Stimulated activated naive CD8-positive, alpha-beta T cell treated with anti-CD3 and anti-CD28 coated beads, Interleukin-15, Interleukin-2, amounts not matched to agents 100 ng/mL and 50 ng/mL, for 24 hours (primary cell): ENCODE results near the gene SLC25A14.
"Not testable (repeated sequence)": the region's sequence is repeated elsewhere in the genome, so short reads cannot be mapped to it uniquely, and the experiment has no call there.

ENCODE experiments used
- H3K27ac Mint-ChIP-seq: one replicate; pipeline ENCODE4 v1.8.0; 2021; ENCODE audit warnings: mild to moderate bottlenecking, mixed read lengths
- H3K27me3 Mint-ChIP-seq: one replicate; pipeline ENCODE4 v1.8.0; 2021; ENCODE audit warnings: mixed read lengths
- H3K36me3 Mint-ChIP-seq: one replicate; pipeline ENCODE4 v1.8.0; 2021; ENCODE audit warnings: low read depth, mixed read lengths
- H3K4me1 Mint-ChIP-seq: one replicate; pipeline ENCODE4 v1.8.0; 2021; ENCODE audit warnings: low read depth, mixed read lengths
- H3K4me3 Mint-ChIP-seq: one replicate; pipeline ENCODE4 v1.8.0; 2021; ENCODE audit warnings: mild to moderate bottlenecking, mixed read lengths
- H3K9me3 Mint-ChIP-seq: one replicate; pipeline ENCODE4 v1.8.0; 2021; ENCODE audit warnings: mixed read lengths

Gene SLC25A14, protein sequence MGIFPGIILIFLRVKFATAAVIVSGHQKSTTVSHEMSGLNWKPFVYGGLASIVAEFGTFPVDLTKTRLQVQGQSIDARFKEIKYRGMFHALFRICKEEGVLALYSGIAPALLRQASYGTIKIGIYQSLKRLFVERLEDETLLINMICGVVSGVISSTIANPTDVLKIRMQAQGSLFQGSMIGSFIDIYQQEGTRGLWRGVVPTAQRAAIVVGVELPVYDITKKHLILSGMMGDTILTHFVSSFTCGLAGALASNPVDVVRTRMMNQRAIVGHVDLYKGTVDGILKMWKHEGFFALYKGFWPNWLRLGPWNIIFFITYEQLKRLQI

DNA sequence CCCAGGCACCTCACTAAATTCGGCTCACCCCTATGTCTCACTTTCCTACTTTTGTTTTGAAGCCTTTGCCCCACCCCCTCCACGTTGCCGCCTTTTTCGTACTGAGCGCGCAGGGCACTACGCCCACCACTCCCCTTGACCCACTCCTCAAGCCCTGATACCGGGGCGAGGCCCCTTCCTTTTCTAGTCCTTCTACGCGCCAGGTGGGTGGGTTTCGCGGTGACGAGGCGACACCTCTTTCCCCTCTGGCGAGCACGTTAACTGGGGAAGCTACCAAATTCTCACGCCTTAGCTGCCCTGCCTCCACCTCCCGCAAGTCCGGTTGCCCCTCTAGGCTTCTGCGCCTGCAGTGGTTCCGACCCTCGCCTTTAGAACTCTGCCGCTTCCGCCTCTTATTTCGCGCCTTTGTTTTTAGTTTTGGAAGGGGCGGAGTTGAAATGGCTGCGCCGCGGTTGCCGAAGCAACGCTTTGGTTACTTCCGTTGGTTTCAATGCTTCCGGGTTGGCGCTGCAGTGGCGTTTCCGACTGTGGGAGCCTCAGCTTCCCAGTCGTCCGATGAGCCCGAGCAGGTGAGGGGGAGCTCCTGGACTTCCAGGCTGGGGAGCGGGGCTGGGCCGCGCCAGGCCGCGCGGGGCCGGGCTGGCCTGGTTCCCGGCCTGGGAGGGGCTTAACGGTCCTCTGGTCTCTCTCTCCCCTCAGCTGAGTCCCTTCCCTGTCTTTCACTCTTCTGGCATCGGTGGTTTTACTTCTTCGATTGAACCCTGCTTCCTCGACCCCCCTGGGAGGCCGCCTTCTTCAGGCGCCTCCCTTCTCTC is at the start of gene SLC25A14:
Gene SLC25A14, plus strand, starts transcription at position 512 of the 815 bp plus-strand sequence. CDS start 360 bp downstream, outside the sequence.
- Mint-ChIP-seq H3K36me3 (no peaks in the 10 kb centered on the region), H3K4me1 (peaks cover 16% of the 10 kb centered on the region), H3K9me3 (no peaks in the 10 kb centered on the region), H3K27ac (peak within 1 kb of the TSS; percentile 94), H3K27me3 (no peaks in the 10 kb centered on the region), H3K4me3 (peak within 1 kb of the TSS; percentile 90)

DNA sequence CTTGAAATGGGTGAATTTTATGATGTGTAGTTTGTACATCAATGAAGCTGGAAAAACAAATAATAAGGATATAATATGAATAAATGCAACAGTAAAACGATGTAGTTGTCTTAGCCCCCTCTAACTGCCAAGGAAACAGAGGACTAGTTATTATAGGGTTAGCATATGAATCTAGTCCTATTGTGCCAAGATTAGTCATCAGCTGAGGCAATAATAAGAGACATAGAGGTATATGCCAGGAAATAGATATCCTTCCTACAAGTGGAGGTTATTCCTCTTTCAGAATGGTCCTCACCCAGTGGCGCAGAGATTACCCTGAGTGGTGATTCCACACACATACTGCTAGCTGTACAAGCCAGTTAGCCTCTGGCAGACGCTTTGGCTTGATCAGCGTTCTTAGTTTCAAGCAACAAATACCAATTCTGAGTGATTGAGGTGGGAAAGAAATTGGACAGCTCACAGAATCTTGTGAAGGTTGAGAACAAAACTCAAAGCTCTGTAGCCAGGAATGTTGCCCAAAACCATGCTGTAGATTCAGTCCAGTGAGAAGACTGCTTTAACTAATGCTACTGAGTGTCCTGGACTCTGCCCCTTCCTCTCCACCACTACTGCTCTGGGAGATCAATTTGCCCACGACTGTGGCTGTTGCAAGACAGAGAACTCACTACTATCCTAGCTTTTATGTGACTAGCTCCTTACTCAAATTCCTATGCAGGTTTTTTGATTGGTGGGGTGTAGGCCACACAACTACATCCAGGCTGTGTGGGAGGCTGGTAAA is 44.0 kb upstream of the SLC25A14 start:
- no peak overlapping the region for H3K4me3 Mint-ChIP-seq
- no peaks in the 10 kb centered on the region for H3K27me3 Mint-ChIP-seq
- no peaks in the 10 kb centered on the region for H3K4me1 Mint-ChIP-seq
- H3K9me3 Mint-ChIP-seq, result no peaks in the 10 kb centered on the region
- H3K27ac Mint-ChIP-seq, result no peak overlapping the region
- no peaks in the 10 kb centered on the region for H3K36me3 Mint-ChIP-seq

- H3K9me3 Mint-ChIP-seq, result no peaks in the 10 kb centered on the region
- H3K4me1 Mint-ChIP-seq, result no peaks in the 10 kb centered on the region
- H3K27ac Mint-ChIP-seq, result no peak overlapping the region
- H3K4me3 Mint-ChIP-seq, result no peak overlapping the region
- H3K27me3 Mint-ChIP-seq, result no peaks in the 10 kb centered on the region
- no peaks in the 10 kb centered on the region for H3K36me3 Mint-ChIP-seq
These were observed 43.4 kb upstream of the SLC25A14 start for GRCh38 chrX:130296297-130296678.

DNA sequence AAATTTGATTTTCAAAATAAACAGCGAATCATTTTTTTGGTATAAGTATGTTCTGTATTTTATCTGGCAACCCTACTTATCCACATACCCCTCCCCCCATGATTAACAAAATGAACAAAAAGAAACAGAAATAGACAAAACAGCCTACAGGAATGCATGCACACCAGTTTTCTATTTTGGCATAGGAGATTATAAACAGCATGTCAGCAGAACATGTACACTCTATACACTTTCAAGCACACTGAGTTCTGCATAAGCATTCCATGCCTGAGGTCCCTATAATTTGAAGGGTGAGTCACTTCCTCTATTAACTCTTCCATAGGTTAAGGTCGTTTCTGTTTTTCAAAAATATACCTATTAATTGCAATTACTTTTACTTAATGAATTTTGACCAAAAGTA is 43.0 kb upstream of the SLC25A14 start:
- H3K9me3 Mint-ChIP-seq, result no peaks in the 10 kb centered on the region
- no peak overlapping the region for H3K27ac Mint-ChIP-seq
- no peaks in the 10 kb centered on the region for H3K4me1 Mint-ChIP-seq
- H3K36me3 Mint-ChIP-seq, result no peaks in the 10 kb centered on the region
- H3K27me3 Mint-ChIP-seq, result no peaks in the 10 kb centered on the region
- no peak overlapping the region for H3K4me3 Mint-ChIP-seq

DNA sequence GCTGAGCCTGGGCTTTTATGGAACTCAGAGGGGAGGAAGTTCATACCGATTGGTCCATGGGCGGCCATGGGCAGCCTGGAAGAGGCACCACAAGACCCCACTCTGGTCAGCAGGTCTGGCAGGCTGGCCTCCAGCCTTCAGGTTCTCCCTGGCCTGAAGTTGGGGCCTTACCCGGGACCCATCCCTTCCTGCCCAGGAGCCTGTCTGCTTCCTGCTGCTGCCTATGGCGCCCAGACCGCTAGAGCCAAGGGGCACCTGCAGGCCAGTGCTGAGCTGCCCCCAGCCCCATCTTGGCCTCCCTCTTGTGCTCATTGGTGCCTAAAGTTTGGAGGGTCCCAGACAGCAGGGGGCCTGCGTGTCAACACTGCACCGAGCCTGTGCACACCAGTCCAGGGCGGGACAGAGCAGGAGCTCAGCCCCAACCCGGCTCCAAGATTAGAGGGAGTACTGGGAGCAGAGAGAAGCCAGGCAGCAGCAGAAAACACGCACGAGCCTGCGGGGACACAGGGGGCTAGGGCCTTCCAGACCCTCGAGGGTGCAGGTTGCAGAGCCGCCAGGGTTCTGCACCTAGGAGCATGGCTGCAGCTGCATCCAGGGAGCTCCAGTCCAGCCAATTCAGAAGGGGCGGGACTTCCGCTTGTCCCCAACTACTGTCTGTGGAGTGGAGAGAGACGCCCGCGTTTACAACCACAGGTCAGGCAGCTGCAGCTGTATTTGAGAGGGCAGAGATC is 40.3 kb upstream of the SLC25A14 start:
- no peak overlapping the region for H3K27ac Mint-ChIP-seq
- no peaks in the 10 kb centered on the region for H3K9me3 Mint-ChIP-seq
- H3K36me3 Mint-ChIP-seq, result no peaks in the 10 kb centered on the region
- no peak overlapping the region for H3K4me3 Mint-ChIP-seq
- no peaks in the 10 kb centered on the region for H3K4me1 Mint-ChIP-seq
- H3K27me3 Mint-ChIP-seq, result no peaks in the 10 kb centered on the region

DNA sequence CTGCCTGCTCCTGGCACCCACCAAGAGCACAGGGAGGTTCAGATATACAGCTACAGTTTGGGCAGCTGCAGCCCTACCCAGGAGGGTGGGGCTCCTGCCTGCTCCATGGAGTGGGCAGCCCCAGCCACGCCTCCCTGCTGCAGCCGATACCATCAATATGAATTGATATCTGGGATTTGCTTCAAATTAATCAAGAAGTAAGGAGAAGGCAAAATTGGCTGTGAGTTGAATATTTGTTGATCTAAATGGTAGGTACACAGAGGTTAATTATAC is 39.8 kb upstream of the SLC25A14 start:
- no peaks in the 10 kb centered on the region for H3K36me3 Mint-ChIP-seq
- no peaks in the 10 kb centered on the region for H3K4me1 Mint-ChIP-seq
- no peak overlapping the region for H3K27ac Mint-ChIP-seq
- no peak overlapping the region for H3K4me3 Mint-ChIP-seq
- H3K9me3 Mint-ChIP-seq, result no peaks in the 10 kb centered on the region
- no peaks in the 10 kb centered on the region for H3K27me3 Mint-ChIP-seq

GRCh38 chrX:130301405-130301804 is 38.3 kb upstream of the SLC25A14 start:
- no peaks in the 10 kb centered on the region for H3K27me3 Mint-ChIP-seq
- no peaks in the 10 kb centered on the region for H3K36me3 Mint-ChIP-seq
- no peak overlapping the region for H3K27ac Mint-ChIP-seq
- no peaks in the 10 kb centered on the region for H3K9me3 Mint-ChIP-seq
- H3K4me1 Mint-ChIP-seq, result no peaks in the 10 kb centered on the region
- no peak overlapping the region for H3K4me3 Mint-ChIP-seq

DNA sequence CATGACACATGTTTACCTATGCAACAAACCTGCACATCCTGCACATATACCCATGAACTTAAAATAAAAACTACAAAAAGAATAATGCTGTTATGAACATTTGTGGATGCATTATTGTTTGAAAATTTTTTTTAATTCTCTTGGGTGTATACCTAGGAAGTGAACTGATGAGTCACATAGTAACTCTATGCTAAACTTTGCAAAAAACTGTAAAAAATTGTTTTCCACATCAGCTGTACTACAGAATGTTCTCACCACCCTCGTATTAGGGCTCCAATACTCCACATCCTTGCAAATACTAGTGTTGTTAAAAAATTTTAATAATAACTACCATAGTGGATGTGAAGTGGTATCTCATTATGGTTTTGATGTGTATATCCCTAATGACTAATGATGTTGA is 37.7 kb upstream of the SLC25A14 start:
- no peak overlapping the region for H3K27ac Mint-ChIP-seq
- no peaks in the 10 kb centered on the region for H3K27me3 Mint-ChIP-seq
- no peaks in the 10 kb centered on the region for H3K36me3 Mint-ChIP-seq
- H3K9me3 Mint-ChIP-seq, result no peaks in the 10 kb centered on the region
- no peaks in the 10 kb centered on the region for H3K4me1 Mint-ChIP-seq
- no peak overlapping the region for H3K4me3 Mint-ChIP-seq

DNA sequence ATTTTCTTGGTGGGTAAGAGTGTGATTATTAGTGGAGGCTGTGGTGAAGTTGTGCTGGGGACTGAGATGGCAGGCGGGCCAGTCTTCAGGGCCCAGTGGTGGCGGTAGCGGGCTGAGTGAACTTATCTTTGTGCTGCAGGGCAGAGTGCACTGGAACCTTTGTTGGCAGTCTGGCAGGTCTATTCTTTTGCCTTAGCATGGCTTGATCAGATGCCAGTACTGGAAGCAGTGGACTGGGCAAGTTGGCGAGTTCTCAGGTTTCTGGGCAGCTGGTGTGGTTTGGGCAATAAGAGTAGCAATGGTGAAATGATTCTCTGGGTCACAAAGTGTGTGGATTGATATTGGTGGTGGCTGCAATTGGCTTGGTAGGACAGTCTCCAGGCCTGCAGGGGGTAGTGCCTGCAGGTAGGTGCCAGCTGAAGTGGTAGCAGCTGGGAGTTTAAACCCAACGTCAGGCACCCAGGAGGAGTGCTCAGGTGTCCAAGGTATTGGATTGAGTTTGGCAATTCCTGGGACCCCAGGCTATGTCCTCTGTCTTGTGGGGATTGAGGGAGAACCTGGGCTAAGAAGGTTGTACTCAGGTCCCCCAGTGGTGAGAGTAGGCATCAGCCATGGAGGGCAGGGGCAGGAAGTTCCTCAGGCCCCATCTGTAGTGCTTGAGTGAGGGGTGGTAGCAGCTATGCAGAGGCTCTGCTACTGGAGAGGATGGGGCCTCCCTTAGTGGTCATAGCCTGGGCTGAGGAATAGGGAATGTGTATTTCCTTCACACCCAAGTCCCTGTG is 34.9 kb upstream of the SLC25A14 start:
- Mint-ChIP-seq H3K9me3 (no peaks in the 10 kb centered on the region), H3K4me1 (no peaks in the 10 kb centered on the region), H3K27me3 (no peaks in the 10 kb centered on the region), H3K4me3 (no peak overlapping the region), H3K27ac (no peak overlapping the region), H3K36me3 (no peaks in the 10 kb centered on the region)

- H3K9me3 Mint-ChIP-seq, H3K4me3 Mint-ChIP-seq, H3K27ac Mint-ChIP-seq, H3K36me3 Mint-ChIP-seq, H3K27me3 Mint-ChIP-seq, H3K4me1 Mint-ChIP-seq: not testable (repeated sequence)
These were observed 19.8 kb upstream of the SLC25A14 start for GRCh38 chrX:130319886-130320285.

DNA sequence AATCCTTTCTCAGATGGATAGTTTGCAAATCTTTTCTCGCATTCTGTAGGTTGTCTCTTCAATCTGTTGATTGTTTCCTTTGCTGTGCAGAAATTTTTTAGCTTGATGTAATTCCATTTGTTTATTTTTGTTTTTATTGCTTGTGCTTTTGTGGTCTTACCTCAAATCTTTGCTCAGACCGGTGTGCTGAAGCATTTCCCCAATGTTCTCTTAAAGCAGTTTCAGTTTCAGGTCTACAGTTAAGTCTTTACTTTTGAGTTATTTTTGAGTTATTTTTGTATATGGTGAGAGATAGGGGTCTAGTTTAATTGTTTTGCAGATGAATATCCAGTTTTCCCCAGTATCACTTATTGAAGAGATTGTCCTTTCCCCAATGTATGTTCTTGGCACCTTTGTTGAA is 18.2 kb upstream of the SLC25A14 start:
- H3K27ac Mint-ChIP-seq, result no peak overlapping the region
- peaks cover 4% of the 10 kb centered on the region for H3K9me3 Mint-ChIP-seq
- no peak overlapping the region for H3K4me3 Mint-ChIP-seq
- H3K4me1 Mint-ChIP-seq, result no peaks in the 10 kb centered on the region
- peaks cover 4% of the 10 kb centered on the region for H3K27me3 Mint-ChIP-seq
- no peaks in the 10 kb centered on the region for H3K36me3 Mint-ChIP-seq

DNA sequence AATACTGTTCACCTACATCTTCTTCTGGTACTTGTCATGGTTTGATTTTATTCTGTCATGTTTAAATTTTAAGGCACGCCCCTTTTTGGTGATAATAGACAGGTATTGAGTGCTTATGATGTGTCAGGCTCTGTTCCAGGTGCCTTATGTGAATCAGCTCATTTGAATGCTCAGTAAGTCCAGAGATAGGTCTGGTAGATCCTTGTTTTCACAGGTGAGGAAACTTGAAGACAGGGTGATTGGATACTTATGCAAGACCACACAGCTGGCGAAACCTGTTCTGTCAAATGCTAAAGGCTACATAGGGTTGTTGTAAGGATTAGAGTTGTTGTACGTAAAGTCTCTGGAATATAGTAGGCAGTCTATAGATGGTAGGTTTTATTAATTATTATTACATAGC is 9.6 kb upstream of the SLC25A14 start:
- no peaks in the 10 kb centered on the region for H3K4me1 Mint-ChIP-seq
- no peak overlapping the region for H3K4me3 Mint-ChIP-seq
- peaks cover 11% of the 10 kb centered on the region for H3K27me3 Mint-ChIP-seq
- H3K27ac Mint-ChIP-seq, result no peak overlapping the region
- no peaks in the 10 kb centered on the region for H3K36me3 Mint-ChIP-seq
- H3K9me3 Mint-ChIP-seq, result no peaks in the 10 kb centered on the region

- Mint-ChIP-seq H3K4me1 (no peaks in the 10 kb centered on the region), H3K4me3 (no peak overlapping the region), H3K36me3 (no peaks in the 10 kb centered on the region), H3K27me3 (peaks cover 11% of the 10 kb centered on the region), H3K27ac (no peak overlapping the region), H3K9me3 (no peaks in the 10 kb centered on the region)
These were observed 9.0 kb upstream of the SLC25A14 start for GRCh38 chrX:130330706-130331105.

DNA sequence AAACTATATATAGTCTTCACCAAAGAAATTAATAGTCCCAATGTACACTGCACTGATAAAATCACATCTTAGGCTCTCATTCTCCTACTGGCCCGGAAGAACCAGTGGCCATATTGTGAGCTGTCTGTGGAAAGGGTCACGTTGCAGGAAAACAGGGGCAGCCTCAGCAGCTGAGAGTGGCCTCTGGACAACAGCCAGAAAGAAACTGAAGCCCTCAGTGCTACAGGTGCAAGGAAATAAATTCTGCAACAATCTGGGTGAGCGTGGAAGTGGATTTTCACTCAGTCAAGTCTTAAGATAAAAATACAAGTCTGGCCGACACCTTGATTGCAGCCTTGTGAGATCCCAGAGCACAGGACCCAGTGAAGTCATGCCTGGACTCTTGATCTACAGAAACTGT is 3.2 kb upstream of the SLC25A14 start:
- peaks cover 16% of the 10 kb centered on the region for H3K4me1 Mint-ChIP-seq
- H3K27ac Mint-ChIP-seq, result no peak overlapping the region
- no peaks in the 10 kb centered on the region for H3K36me3 Mint-ChIP-seq
- H3K9me3 Mint-ChIP-seq, result no peaks in the 10 kb centered on the region
- H3K27me3 Mint-ChIP-seq, result no peaks in the 10 kb centered on the region
- no peak overlapping the region for H3K4me3 Mint-ChIP-seq
